ENCODE data around the gene ZNF580.

DNA sequence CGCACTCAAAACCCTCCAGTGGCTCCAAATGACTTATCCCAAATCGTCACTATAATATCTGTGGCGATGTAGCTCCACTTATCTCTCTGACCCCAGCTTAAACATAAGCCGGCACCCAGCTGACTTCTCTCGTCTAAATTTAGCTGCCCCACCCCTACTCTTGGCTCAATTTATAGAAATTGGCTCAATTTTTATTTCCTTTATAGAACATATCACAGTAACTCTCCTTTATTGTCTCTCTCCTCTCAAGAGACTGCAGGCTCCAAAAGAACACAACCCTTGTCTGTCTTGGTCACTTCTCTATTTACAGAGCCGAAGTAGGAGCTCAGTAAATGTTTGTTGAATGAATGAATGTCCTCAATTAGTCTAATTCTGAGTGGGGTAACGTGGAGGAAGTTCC, 17.2 kb upstream of the ZNF580 start:
- TF ChIP-seq FOXK1 (CRISPR knock-in tag; IDR thresholded peaks at IDR 0.05) (no peak), MAX (CRISPR knock-in tag; IDR thresholded peaks at IDR 0.05) (no peak), NFE2L1 (CRISPR knock-in tag; IDR thresholded peaks at IDR 0.05) (no peak), NFYB (CRISPR knock-in tag; conservative IDR thresholded peaks at IDR 0.05; ENCODE audit: low read depth) (no peak)

Measured in WTC11 (cell line).